Kasumi-1 (cell line): ENCODE measurements around the gene OR51V1.
"Not testable (repeated sequence)": the region's sequence is repeated elsewhere in the genome, so short reads cannot be mapped to it uniquely, and the experiment has no call there.

ENCODE experiments used
- DNase-seq, 2 experiments: peaks; one replicate each; lab custom pipeline; 2025; lab: John Stamatoyannopoulos, UW

OR51V1 gene, protein sequence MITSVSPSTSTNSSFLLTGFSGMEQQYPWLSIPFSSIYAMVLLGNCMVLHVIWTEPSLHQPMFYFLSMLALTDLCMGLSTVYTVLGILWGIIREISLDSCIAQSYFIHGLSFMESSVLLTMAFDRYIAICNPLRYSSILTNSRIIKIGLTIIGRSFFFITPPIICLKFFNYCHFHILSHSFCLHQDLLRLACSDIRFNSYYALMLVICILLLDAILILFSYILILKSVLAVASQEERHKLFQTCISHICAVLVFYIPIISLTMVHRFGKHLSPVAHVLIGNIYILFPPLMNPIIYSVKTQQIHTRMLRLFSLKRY

DNA sequence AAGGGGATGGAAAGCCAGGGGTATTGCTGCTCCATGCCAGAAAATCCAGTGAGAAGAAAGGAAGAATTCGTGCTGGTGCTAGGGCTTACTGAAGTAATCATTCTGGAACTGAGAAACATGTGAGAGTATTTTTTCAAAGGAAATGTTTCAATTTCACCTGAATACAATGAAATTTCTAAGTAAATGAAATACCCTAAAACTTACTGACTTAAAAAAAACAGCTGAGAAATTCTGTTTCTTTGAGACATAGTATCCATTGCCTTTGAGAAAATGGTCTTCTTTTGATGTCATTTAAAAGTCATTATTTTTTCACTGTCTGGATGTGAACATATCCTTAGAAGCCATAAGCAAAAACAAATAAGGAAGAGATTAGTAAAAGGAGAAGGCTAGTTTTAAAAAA, at the start of gene OR51V1:
Gene OR51V1, minus strand, starts transcription at position 101 of the 400 bp plus-strand sequence. Its CDS starts 0 bp downstream, at position 101.
- DNase-seq: no peak

DNA sequence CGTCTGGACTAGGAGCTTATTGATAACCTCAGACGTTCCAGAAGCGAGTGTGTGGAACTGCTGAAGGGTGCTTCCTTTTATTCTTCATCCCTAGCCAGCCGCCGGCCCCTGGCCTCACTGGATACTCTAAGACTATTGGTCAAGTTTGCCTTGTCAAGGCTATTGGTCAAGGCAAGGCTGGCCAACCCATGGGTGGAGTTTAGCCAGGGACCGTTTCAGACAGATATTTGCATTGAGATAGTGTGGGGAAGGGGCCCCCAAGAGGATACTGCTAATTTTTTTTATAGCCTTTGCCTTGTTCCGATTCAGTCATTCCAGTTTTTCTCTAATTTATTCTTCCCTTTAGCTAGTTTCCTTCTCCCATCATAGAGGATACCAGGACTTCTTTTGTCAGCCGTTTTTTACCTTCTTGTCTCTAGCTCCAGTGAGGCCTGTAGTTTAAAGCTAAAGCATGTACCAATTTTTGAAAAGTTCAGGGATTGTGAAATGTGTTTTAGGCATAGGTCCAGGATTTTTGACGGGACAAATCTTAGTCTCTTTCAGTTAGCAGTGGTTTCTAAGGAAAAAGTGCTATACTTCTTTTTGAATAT, 49.4 kb upstream of the OR51V1 start, which contains the start of gene HBG1:
Gene HBG1, minus strand, starts transcription at position 51 of the 590 bp plus-strand sequence. CDS start 53 bp downstream, outside the sequence.
- DNase-seq: not testable (repeated sequence)

DNA sequence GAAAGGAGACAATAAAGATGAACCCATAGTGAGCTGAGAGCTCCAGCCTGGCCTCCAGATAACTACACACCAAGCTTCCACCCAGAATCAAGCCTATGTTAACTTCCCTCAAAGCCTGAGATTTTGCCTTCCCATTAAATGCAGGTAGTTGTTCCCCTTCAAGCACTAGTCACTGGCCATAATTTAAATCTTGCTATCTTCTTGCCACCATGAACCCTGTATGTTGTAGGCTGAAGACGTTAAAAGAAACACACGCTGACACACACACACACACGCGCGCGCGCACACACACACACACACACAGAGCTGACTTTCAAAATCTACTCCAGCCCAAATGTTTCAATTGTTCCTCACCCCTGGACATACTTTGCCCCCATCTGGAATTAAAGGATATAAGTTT, 48.0 kb upstream of the OR51V1 start:
- DNase-seq: not testable (repeated sequence)

DNA sequence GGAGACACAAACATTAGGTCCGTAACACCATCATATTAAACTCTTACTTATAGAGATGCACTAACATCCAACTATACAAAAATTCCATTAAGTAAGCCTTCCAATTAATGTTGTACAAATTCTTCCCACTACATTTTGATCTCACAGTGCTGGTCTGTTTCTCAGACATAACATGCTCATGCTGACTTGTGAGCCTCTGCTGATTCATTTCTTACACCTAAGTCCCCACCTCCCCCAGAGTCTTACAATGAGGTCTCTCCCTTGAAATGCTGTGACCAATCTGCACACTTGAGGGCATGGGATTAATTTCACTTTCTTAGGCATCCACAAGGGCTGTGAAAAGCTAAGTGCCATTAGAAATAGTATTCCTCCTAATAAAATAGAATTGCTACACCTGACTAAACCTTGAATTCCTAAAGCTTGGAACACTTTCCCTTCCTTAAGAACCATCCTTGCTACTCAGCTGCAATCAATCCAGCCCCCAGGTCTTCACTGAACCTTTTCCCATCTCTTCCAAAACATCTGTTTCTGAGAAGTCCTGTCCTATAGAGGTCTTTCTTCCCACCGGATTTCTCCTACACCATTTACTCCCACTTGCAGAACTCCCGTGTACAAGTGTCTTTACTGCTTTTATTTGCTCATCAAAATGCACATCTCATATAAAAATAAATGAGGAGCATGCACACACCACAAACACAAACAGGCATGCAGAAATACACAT, 47.1 kb upstream of the OR51V1 start:
- DNase-seq: no peak

DNA sequence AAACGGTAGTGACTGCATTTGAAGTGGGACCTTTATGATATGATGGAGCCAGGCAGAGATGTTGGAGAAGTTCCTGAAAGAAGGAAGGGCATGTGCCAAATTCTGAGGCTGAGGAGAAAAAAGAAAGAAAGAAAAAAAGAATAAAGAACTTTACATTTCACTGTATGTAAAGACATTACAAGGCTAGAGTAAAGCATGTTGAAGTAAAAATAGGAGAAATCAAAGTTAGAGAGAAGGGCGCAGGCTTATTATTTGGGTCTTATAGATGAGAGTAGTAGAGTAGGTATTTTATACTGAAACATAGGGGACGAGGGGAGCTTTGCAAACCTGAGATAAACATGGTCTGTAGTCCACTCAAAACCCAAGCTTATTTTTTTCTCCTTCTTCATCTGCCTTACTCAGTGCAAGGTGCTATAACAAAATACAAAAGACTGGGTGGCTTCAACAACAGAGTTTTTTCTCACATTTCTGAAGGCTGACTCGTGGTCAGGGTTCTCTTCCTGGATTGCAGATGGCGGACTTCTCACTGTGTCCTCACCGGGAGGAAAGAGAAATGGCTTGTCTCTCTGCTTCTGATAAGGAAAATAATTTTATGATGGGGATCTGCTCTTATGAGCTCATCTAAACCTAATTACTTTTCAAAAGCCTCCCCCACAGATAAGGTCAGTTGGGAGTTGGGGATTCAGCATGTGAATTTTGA, 46.4 kb upstream of the OR51V1 start:
- DNase-seq: no peak

DNA sequence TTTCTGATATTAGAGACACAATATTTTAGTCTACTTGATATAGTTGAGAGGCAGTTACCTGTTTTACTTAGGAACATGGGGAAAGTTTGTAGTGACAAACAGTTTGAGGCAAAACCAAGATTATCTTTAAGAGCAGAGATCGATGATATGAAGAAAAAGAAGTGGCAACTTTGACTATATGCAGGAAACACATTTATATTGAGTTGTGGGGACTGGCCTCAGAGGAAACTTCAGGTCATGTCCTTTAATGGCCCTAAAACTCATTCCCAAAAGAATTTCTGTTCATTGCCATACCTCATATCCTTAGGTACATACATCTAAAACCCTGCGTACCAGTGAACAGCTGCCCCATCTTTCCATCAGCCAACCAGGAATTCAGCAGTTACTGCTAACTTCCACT, 44.7 kb upstream of the OR51V1 start:
- no peak for DNase-seq

DNA sequence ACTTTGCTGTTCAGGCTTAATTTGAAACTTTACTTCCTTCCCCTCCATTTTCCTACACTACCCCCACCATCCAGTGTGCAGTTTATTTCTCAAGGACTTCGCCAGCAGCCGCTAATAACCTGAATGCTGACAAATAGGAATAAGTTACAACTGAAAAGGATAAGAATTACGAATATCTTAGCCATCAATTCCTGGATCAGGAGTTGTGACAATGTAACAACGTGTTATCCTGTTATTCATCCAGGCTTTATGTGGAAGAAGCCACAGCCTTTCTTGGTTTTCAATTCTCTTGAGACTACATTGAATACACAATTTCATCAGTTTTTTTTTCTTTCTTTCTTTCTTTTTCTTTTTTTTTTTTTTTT, 43.3 kb upstream of the OR51V1 start:
- DNase-seq: no peak

DNA sequence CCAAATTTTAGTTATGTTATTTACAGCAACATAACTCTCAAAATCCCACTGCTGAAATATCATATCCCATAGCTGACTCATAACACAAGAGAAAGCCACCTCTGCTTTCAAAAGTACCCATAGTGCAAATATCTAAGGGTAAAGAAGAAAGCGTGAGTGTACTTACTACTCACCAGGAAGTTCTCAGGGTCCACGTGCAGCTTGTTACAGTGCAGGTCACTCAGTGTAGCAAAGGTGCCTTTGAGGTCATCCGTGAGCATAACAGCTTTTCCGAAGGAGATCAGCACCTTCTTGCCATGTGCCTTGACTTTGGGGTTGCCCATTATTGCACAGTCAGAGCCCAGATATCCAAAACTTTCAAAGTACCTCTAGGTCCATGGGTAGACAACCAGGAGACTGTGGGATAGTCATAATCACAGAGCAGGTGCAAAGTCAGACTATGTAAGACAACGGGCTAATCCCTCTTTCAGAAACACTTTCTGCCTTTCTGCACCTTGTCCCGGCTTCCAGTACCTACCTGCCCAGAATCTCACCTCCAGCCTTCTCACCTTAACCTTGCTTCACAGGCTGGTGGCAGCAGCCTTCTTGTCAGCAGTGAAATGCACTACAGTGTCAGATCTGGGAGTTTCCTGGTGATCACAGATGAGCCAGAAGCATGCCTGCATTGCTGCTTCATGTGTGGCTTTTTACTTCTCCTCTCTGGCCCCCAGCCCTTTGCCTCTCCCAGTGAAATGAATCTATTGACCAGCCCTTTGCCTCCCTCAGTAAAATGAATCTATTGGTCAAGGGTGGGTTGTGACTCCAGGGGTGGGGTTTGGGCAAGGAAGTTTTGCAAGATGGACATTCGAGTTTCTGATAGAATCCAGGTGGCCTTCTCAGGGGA, 42.7 kb upstream of the OR51V1 start:
- no peak for DNase-seq

DNA sequence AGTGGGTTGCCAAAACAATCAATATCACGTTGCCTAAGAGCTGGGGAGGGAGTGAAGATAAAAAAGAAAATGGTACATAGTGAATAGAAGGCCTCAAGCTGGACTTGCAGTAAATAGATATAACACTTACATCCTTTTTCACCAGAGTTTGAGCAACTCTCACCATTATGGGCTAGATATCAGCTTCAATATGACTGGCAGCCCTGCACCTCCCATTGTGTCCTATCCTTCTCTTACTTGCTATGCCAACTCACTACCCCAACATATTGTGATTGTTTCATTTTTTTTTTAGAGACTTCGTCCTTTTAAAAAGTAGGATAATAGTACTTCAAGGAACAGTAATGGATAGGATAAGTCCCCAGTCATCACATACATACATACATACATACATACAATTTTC, 41.7 kb upstream of the OR51V1 start:
- no peak for DNase-seq

DNA sequence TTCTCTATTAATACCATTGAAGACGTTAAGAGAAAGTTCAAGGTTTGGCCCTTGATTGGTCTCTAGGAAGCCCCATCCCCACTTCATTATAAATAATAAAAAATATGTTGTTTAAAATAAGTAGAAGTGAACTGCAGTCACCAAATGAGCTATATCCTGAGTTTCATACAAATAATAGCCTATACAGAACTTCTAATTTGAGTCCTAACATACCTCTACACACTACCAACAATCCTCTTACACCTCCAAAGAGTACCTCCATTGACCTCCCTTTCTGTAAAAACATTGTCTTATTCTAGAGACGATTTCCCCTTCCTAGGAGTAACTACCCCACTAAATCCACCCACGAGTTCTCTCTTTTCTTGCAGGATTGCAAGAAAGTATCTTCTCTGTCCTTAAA, 41.0 kb upstream of the OR51V1 start:
- DNase-seq: no peak

DNA sequence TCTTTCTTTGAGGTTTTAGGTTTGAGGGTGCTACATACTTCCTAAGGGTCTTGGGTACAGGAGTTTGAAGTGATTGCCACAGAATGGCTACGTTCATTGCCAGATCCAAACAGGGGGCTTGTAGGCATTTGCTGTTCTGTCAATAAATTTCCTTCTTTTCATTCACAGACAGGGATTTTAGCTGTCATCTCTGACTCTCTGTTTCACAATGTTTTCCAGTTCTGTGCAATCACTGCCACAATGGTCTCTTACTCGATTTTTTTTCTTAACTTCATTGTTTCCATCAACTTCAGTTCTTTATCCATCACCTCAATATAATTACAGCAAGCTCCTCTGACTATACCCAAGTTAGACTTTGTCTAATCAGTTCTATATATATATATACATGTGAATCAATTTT, 40.0 kb upstream of the OR51V1 start:
- DNase-seq: no peak

DNA sequence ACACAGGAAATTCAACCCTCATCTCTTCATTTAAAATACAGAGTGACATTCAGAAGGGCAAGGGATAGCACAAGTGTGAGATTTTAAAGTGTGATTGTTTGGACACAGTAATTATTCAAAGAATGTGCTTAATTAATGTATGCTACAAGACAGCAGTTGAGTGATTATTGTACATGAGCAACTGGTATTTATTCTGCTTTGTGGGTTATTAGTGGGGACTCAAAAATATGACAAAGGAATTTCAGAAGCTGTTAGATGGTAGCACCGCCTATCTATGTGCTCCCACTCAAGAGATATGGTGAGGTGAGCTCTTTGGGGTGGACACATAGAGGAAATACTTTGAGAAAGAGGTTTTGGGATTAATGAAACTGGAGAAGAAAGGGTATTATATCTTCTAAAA, 39.6 kb upstream of the OR51V1 start:
- DNase-seq: no peak

DNA sequence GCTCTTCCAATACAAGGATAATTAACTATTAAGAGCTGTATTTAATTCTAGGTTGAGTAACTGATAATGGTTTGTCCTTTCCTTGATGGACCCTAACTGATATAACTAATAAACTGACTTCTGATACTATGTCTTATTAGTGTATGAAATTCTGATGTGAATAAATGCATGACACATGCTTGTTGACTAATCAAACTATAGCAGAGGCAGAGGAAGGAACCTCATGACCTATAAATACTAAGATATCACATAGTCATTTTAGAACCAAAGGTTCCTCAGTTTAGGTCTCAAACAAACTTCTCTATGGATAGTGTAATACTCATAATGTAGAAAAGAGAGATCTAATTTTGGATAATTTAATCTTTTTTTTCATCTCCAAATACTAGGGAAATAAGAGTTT, 38.6 kb upstream of the OR51V1 start:
- DNase-seq: no peak

DNA sequence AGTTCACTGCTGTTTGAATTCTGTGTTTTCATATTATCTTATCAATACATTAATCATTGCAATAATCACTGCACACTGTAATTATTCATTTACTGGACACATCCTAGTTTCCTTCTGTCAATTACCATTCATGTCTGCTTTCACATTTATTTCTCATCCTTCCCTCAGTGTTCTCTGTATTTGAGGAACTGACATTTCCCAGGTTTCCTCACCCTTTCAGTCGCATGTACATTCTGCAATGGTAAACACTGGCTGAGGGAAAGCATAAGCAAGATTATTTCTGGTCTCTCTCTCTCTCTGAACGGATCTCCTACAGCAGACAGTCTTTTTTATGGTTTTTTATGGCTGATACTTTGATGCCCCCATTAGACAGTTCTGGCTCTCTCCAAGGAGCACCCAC, 38.0 kb upstream of the OR51V1 start:
- DNase-seq: no peak

DNA sequence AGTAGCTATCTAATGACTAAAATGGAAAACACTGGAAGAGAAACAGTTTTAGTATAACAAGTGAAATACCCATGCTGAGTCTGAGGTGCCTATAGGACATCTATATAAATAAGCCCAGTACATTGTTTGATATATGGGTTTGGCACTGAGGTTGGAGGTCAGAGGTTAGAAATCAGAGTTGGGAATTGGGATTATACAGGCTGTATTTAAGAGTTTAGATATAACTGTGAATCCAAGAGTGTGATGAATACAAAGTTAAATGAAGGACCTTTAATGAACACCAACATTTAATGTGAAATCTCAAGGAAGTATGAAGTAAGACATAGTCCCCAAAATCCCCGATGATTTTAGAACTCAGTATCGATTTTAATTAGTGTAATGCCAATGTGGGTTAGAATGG, 36.9 kb upstream of the OR51V1 start:
- DNase-seq: no peak

DNA sequence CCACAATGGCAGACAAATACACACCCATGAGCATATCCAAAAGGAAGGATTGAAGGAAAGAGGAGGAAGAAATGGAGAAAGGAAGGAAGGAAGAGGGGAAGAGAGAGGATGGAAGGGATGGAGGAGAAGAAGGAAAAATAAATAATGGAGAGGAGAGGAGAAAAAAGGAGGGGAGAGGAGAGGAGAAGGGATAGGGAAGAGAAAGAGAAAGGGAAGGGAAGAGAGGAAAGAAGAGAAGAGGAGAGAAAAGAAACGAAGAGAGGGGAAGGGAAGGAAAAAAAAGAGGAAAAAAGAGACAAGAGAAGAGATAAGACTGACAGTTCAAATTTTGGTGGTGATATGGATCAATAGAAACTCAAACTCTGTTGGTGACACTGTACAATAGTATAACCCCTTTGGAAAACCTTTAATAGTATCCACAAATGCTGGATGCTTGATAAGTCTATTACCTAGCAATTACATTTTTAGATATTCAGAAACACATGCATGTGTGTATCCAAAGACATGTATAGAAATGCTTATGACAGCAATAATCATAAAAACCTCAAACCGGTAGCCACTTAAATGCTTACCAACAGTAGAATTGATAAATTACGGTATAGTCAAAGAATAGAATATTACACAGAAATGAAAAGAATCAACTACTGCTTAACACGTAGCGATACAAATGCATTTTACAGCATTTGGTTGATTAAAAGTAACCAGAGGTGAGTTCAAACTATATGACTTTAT, 35.0 kb upstream of the OR51V1 start:
- no peak for DNase-seq

DNA sequence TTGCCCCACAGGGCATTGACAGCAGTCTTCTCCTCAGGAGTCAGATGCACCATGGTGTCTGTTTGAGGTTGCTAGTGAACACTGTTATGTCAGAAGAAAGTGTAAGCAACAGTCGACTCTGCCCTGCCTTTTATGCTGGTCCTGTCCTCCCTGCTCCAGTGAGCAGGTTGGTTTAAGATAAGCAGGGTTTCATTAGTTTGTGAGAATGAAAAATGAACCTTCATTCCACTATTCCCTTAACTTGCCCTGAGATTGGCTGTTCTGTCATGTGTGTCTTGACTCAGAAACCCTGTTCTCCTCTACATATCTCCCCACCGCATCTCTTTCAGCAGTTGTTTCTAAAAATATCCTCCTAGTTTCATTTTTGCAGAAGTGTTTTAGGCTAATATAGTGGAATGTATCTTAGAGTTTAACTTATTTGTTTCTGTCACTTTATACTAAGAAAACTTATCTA, 33.9 kb upstream of the OR51V1 start, which contains the start of gene HBD:
Gene HBD, minus strand, starts transcription at position 103 of the 454 bp plus-strand sequence. Its CDS starts 50 bp downstream, at position 53.
- peak; percentile 4 to 12 for DNase-seq

DNA sequence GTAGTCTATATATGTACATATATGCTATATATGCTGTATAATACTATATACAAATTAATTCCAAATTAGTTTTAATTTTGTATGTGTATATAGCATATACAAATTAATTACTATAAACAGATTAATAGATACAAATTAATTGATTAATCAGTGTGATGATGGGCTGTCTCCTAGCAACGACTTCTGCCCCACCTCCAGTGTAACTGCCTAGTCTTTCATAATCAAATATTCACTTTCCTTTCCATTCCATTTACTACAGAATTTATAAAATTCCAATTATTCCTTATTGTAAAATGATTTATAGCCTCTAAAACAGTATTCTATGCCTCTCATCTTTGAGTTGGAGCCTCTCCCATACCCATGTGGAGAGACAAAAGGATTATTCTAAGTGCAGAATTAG, 32.8 kb upstream of the OR51V1 start:
- no peak for DNase-seq

DNA sequence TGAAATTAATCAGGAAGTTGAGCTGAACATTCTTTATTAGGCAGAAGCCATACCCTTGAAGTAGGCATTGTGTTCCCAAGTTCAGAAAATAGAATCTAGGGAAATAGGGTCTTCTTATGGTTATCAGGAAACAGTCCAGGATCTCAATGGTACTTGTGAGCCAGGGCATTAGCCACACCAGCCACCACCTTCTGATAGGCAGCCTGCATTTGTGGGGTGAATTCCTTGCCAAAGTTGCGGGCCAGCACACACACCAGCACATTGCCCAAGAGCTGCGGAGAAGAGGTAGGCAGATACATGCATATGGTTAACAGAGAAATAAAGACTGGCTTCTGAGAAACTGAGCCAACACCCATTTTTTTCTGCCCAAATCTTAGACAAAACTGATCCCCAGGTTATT, 32.3 kb upstream of the OR51V1 start:
- DNase-seq: no peak

DNA sequence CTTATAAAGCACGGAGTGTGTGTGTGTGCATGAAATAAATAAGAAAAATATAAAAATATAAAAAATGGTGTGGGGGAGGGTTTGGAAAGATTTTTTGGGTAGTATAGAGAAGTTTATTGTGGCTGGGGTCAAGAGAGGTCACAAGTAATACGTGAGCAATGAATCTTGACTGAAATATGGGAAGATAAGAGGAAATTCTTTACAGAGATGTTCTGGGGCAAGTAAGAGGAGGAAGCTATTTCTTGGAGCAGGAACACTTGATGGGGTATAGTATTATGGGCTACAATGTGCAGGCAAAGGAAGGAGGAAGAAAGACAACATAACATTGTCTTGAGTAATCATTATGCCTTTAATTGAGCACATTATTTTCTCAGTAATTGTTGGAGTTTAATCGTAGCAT, 31.7 kb upstream of the OR51V1 start:
- DNase-seq: no peak

DNA sequence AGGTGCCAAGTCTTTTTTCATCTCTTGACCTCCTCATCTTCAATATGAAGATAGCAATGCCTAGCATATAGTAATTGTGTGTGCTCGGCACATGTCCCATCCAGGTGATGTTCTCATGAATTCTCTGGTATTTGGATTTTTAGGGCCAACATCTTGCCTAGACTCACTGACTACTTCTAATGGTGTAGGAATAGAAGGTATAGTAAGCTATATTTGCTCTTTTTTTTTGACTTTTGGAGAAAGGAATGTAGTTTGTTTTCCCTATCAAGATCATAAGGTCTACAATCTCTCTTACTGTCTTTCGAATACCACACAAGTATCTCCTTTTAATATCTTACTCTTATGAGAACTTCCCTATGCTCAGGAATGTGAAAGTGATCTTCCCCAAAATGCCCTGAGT, 30.6 kb upstream of the OR51V1 start:
- DNase-seq: no peak
